ENCODE measurements around the gene SLC9A5.

GRCh38 chr16:67280090-67281015 is 31.6 kb downstream of the SLC9A5 start:
- TF ChIP-seq CTCF (IDR thresholded peaks at IDR 0.05) (no peak), USF1 (CRISPR knock-in tag; IDR thresholded peaks at IDR 0.05) (no peak), ATF3 (CRISPR knock-in tag; conservative IDR thresholded peaks at IDR 0.05) (no peak), IRF1 (CRISPR knock-in tag; IDR thresholded peaks at IDR 0.05) (no peak), ZNF121 (CRISPR knock-in tag; IDR thresholded peaks at IDR 0.05) (no peak), MAX (CRISPR knock-in tag; IDR thresholded peaks at IDR 0.05) (no peak), ATF1 (CRISPR knock-in tag; IDR thresholded peaks at IDR 0.05) (no peak), NFYB (CRISPR knock-in tag; conservative IDR thresholded peaks at IDR 0.05; ENCODE audit: low read depth) (no peak), PREB (CRISPR knock-in tag; IDR thresholded peaks at IDR 0.05; ENCODE audit: borderline replicate concordance) (no peak)

Measured in WTC11 (cell line).